Measurements from ENCODE around the gene RHPN2.
"Not testable (repeated sequence)": the region's sequence is repeated elsewhere in the genome, so short reads cannot be mapped to it uniquely, and the experiment has no call there.

The RHPN2 gene

DNA sequence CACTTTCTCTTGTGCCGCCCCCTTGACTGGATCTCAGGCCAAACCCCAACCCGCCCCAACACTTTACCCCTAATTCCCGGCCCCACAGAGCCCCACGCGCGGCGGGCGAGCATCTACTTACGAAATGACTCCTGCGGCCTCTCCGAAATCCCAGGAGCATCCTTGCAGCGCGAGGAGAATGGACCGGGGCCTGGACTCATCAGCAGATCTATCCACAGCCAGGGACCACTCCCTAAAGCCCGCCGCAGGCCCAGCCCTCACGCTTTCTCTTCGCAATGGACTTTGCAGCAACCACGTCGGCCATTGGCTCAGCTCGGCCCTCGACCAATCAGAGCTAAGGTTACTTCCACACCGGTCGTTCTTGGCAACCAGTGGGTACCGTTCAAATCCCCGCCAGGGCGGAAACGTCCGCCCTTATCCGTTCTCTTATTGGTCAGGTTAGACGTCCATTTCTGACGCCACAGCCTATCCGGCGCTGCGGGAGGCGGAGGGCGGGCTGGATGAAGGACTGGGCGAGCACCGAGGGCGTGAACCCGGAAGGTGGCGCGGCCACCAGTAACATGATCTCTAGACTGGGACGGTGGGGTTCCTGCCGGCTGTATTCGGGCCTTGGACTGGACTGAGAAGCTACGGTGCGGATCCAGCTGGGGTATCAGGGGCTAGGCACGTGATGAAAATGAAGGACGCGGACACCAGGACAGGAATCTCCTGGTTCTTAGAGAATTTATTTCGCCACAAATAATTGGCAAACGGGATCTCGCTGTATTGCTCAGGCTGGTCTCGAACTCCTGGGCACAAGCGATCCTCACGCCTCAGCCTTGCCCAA lies 92.8 kb downstream of the RHPN2 start, which contains the start of the genes CEP89 and FAAP24:
CEP89 (minus strand) TSS at position 244 of the 826 bp plus-strand sequence; CDS start at position 160, 84 bp downstream.
FAAP24 (plus strand) TSS at position 528 of the 826 bp plus-strand sequence. CDS start 955 bp downstream, outside the sequence.
- peak; percentile 86 for DNase-seq

GRCh38 chr19:32971012-32971595 lies 93.6 kb downstream of the RHPN2 start:
- DNase-seq: no peak

- no peak for DNase-seq
Measured at GRCh38 chr19:32969549-32969948, 95.1 kb downstream of the RHPN2 start.

DNA sequence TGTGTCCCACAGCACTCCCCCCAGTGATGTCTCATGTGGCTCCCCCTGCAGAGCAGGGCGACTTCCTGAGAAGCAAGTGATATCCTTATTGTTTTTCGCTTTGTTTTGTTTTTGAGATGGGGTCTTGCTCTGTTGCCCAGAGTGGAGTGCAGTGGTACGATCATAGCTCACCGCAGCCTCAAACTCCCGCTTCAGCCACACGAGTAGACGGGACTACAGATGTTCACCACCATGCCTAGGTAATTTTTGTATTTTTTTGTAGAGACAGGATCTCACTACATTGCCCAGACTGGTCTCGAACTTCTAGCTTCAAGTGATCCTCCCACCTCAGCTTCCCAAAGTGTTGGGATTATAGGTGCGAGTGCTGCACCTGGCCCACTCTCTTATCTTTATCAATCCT lies 97.9 kb downstream of the RHPN2 start:
- no peak for DNase-seq

GRCh38 chr19:32945260-32945659 lies 119.4 kb downstream of the RHPN2 start:
- DNase-seq: no peak

GRCh38 chr19:32941273-32941672 lies 123.4 kb downstream of the RHPN2 start:
- DNase-seq: not testable (repeated sequence)

DNA sequence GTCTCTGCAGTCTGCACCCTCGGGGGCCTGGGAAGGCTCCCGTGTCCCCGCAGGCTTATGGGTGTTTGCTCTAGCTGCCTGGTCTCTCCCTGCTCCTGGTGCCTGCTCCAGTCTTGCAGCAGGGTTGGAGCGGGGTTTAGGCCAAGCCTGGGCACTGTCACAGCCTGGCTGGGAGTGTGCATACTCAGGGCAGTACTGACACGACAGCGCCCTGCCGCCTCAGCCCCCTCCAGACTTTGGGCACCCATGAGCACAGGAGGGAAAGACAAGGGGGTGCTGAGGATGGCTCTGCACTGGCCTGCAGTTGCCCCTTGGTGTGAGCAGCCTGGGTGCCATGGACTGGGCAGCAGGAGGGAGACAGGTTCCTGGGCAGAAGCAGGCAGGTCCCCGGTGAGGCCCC lies 128.6 kb downstream of the RHPN2 start:
- DNase-seq: no peak

DNA sequence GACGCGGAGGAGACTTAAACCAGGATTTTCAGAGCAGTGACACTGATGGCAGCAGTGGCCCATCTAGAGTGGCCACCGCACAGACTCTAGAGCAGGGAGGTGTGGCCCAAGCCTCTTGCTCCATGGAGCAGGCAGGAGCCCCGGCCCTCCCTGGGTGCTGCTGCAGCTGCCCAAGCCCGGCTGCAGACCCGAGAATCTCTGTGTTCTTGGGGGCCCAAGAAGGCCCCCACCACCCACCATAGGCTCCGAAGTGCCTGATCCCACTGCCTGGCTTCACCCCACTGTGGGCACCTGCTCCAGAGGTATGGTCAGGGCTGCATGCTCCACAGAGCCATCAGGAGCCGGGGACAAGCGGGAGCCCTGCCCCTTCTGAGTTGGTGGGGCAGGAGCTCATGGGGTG lies 129.1 kb downstream of the RHPN2 start:
- DNase-seq: no peak

DNA sequence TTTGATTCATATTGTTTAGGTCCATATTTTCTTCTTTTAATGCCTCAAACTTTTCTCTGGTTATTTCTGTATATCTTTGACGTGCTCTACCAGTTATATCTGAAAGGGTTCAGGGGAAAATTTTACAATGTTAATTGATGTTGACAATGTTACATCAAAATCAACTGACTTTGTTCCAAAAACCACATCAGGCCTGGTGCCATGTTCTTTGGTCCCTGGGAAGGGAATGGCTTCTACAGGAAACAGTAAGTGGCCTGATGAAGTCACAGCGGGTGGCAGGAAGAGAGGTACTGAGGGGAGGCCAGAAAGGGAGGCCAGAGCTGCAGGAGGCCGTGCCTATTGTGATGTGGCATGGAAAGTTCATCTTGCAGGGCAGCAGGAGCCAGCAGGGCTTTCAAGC lies 131.1 kb downstream of the RHPN2 start:
- no peak for DNase-seq

DNA sequence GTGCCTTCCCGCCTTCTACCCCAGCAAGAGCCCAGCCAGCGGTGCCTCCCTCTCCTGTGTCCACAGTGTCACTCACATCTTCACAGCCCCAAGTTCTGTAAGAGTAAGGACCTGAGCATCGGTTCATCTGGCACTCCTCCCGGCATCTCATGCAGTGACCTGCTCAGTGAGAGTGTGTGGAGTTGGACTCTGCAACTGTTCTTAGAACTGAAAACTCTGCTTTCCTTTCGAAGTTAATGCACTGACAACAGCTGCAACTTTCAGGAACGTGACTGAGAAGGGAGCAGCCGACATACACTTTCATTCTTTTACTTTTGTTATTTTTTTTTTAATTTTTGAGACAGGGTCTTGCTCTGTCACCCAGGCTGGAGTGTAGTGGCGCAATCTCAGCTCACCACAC lies 134.1 kb downstream of the RHPN2 start:
- DNase-seq: no peak

GRCh38 chr19:32928806-32929205 lies 135.9 kb downstream of the RHPN2 start:
- no peak for DNase-seq
